Memory B cell (primary cell): ENCODE data around the gene DNASE1L2.

Source experiments
- ATAC-seq: fragments of 150-1000 bp; cut with Tn5 transposase; 2 replicates; pipeline ENCODE4 v1.10.0; 2021; ENCODE audit warnings: low read depth, mild to moderate bottlenecking, moderate library complexity
- DNase-seq, 2 donors: peaks; one replicate each; pipeline ENCODE4 v3.0.0; 2022; ENCODE audit warnings: low spot score in 2 of 2
- H3K27ac Mint-ChIP-seq: one replicate; pipeline ENCODE4 v1.8.0; 2022; ENCODE audit warnings: mild to moderate bottlenecking, moderate library complexity, mixed read lengths
- H3K27me3 Mint-ChIP-seq: one replicate; pipeline ENCODE4 v1.8.0; 2022; ENCODE audit warnings: mixed read lengths
- H3K36me3 Mint-ChIP-seq: one replicate; pipeline ENCODE4 v1.8.0; 2022; ENCODE audit warnings: mild to moderate bottlenecking, mixed read lengths
- H3K4me1 Mint-ChIP-seq: one replicate; pipeline ENCODE4 v1.8.0; 2022; ENCODE audit warnings: mixed read lengths
- H3K4me3 Mint-ChIP-seq: one replicate; pipeline ENCODE4 v1.8.0; 2022; ENCODE audit warnings: mild to moderate bottlenecking, moderate library complexity, mixed read lengths
- H3K9me3 Mint-ChIP-seq: one replicate; pipeline ENCODE4 v1.8.0; 2022; ENCODE audit warnings: mixed read lengths

The DNASE1L2 gene

GRCh38 chr16:2271848-2272461 is 35.7 kb downstream of the DNASE1L2 start:
- Mint-ChIP-seq H3K4me1 (peaks cover 4% of the 10 kb centered on the region), H3K9me3 (no peaks in the 10 kb centered on the region), H3K27ac (no peak overlapping the region), H3K27me3 (no peaks in the 10 kb centered on the region), H3K36me3 (no peaks in the 10 kb centered on the region), H3K4me3 (no peak overlapping the region)
- no peak for ATAC-seq
- no peak for DNase-seq

GRCh38 chr16:2273484-2273883 is 37.2 kb downstream of the DNASE1L2 start:
- Mint-ChIP-seq H3K4me1 (peaks cover 3% of the 10 kb centered on the region), H3K4me3 (no peak overlapping the region), H3K27ac (no peak overlapping the region), H3K27me3 (no peaks in the 10 kb centered on the region), H3K9me3 (no peaks in the 10 kb centered on the region), H3K36me3 (no peaks in the 10 kb centered on the region)
- no peak for DNase-seq
- no peak for ATAC-seq

GRCh38 chr16:2273931-2274330 is 37.7 kb downstream of the DNASE1L2 start:
- ATAC-seq: no peak
- no peaks in the 10 kb centered on the region for H3K9me3 Mint-ChIP-seq

GRCh38 chr16:2275476-2276367 is 39.5 kb downstream of the DNASE1L2 start:
- ATAC-seq: no peak
- no peak overlapping the region for H3K4me3 Mint-ChIP-seq

More at GRCh38 chr16:2273931-2274330, 37.7 kb downstream of the DNASE1L2 start:
- no peak overlapping the region for H3K27ac Mint-ChIP-seq
- H3K36me3 Mint-ChIP-seq: no peaks in the 10 kb centered on the region
- no peak overlapping the region for H3K4me3 Mint-ChIP-seq
- no peak for DNase-seq
- no peaks in the 10 kb centered on the region for H3K27me3 Mint-ChIP-seq
- peaks cover 3% of the 10 kb centered on the region for H3K4me1 Mint-ChIP-seq

GRCh38 chr16:2276368-2277195 is 40.3 kb downstream of the DNASE1L2 start:
- no peaks in the 10 kb centered on the region for H3K36me3 Mint-ChIP-seq
- no peak for DNase-seq
- no peaks in the 10 kb centered on the region for H3K27me3 Mint-ChIP-seq
- H3K4me1 Mint-ChIP-seq: no peaks in the 10 kb centered on the region
- no peak for ATAC-seq
- no peaks in the 10 kb centered on the region for H3K9me3 Mint-ChIP-seq
- H3K4me3 Mint-ChIP-seq: no peak overlapping the region
- H3K27ac Mint-ChIP-seq: no peak overlapping the region

More at GRCh38 chr16:2275476-2276367, 39.5 kb downstream of the DNASE1L2 start:
- Mint-ChIP-seq H3K4me1 (no peaks in the 10 kb centered on the region), H3K9me3 (no peaks in the 10 kb centered on the region), H3K27me3 (no peaks in the 10 kb centered on the region), H3K27ac (no peak overlapping the region), H3K36me3 (no peaks in the 10 kb centered on the region)
- no peak for DNase-seq

- Mint-ChIP-seq H3K27ac (no peak overlapping the region), H3K9me3 (no peaks in the 10 kb centered on the region), H3K27me3 (no peaks in the 10 kb centered on the region), H3K36me3 (no peaks in the 10 kb centered on the region), H3K4me3 (no peak overlapping the region), H3K4me1 (no peaks in the 10 kb centered on the region)
- ATAC-seq (no peak), DNase-seq (no peak)
These were observed 41.4 kb downstream of the DNASE1L2 start for GRCh38 chr16:2277466-2278271.

GRCh38 chr16:2278272-2278608 is 42.0 kb downstream of the DNASE1L2 start:
- no peaks in the 10 kb centered on the region for H3K27me3 Mint-ChIP-seq
- ATAC-seq (no peak), DNase-seq (no peak)
- H3K36me3 Mint-ChIP-seq: no peaks in the 10 kb centered on the region
- H3K4me1 Mint-ChIP-seq: no peaks in the 10 kb centered on the region
- H3K9me3 Mint-ChIP-seq: no peaks in the 10 kb centered on the region
- no peak overlapping the region for H3K27ac Mint-ChIP-seq
- H3K4me3 Mint-ChIP-seq: no peak overlapping the region

GRCh38 chr16:2278956-2279800 is 42.9 kb downstream of the DNASE1L2 start:
- no peaks in the 10 kb centered on the region for H3K9me3 Mint-ChIP-seq
- ATAC-seq (no peak), DNase-seq (no peak)
- no peak overlapping the region for H3K4me3 Mint-ChIP-seq
- peaks cover 2% of the 10 kb centered on the region for H3K4me1 Mint-ChIP-seq
- H3K36me3 Mint-ChIP-seq: peaks cover 3% of the 10 kb centered on the region
- H3K27ac Mint-ChIP-seq: no peak overlapping the region
- H3K27me3 Mint-ChIP-seq: peaks cover 4% of the 10 kb centered on the region

GRCh38 chr16:2280461-2280860 is 44.2 kb downstream of the DNASE1L2 start:
- no peak for ATAC-seq
- no peak for DNase-seq
- H3K36me3 Mint-ChIP-seq: peaks cover 3% of the 10 kb centered on the region
- H3K4me3 Mint-ChIP-seq: no peak overlapping the region
- no peaks in the 10 kb centered on the region for H3K9me3 Mint-ChIP-seq
- H3K4me1 Mint-ChIP-seq: peaks cover 2% of the 10 kb centered on the region
- no peak overlapping the region for H3K27ac Mint-ChIP-seq
- peaks cover 4% of the 10 kb centered on the region for H3K27me3 Mint-ChIP-seq

- DNase-seq (no peak), ATAC-seq (no peak)
- H3K27me3 Mint-ChIP-seq: peaks cover 4% of the 10 kb centered on the region
- H3K27ac Mint-ChIP-seq: no peak overlapping the region
- H3K4me3 Mint-ChIP-seq: no peak overlapping the region
- H3K9me3 Mint-ChIP-seq: no peaks in the 10 kb centered on the region
- peaks cover 2% of the 10 kb centered on the region for H3K4me1 Mint-ChIP-seq
- H3K36me3 Mint-ChIP-seq: peaks cover 3% of the 10 kb centered on the region
These were observed 44.8 kb downstream of the DNASE1L2 start for GRCh38 chr16:2280981-2281542.

- ATAC-seq: no peak
- peaks cover 4% of the 10 kb centered on the region for H3K27me3 Mint-ChIP-seq
- no peak overlapping the region for H3K27ac Mint-ChIP-seq
- H3K9me3 Mint-ChIP-seq: no peaks in the 10 kb centered on the region
- DNase-seq: no peak
- H3K36me3 Mint-ChIP-seq: peaks cover 3% of the 10 kb centered on the region
- peaks cover 2% of the 10 kb centered on the region for H3K4me1 Mint-ChIP-seq
- no peak overlapping the region for H3K4me3 Mint-ChIP-seq
These were observed 46.0 kb downstream of the DNASE1L2 start for GRCh38 chr16:2282262-2282661.

GRCh38 chr16:2282866-2283555 is 46.8 kb downstream of the DNASE1L2 start:
- DNase-seq (no peak), ATAC-seq (no peak)
- H3K4me1 Mint-ChIP-seq: peaks cover 2% of the 10 kb centered on the region
- no peak overlapping the region for H3K27ac Mint-ChIP-seq
- peaks cover 4% of the 10 kb centered on the region for H3K27me3 Mint-ChIP-seq
- H3K4me3 Mint-ChIP-seq: no peak overlapping the region
- H3K9me3 Mint-ChIP-seq: no peaks in the 10 kb centered on the region
- H3K36me3 Mint-ChIP-seq: peaks cover 3% of the 10 kb centered on the region
